Transverse colon (tissue), 4 donors: Measurements from ENCODE around the gene GLIS1. TPM values are rescaled to one million over a fixed set of nuclear protein-coding genes. Genes with fewer than 3 reads are reported as not detected.

Experiments used
- DNase-seq: peaks from one replicate; pipeline ENCODE4 v3.0.0-alpha.2; 2019
- H3K27ac ChIP-seq, 4 donors: fragments of 200-600 bp; sonication (generic); 2 replicates each; pipeline ENCODE4 v1.5.1; 2016 to 2018; ENCODE audit warnings: inconsistent platforms in 4 of 4
- H3K27me3 ChIP-seq: fragments of 200-600 bp; sonication (generic); 2 replicates; pipeline ENCODE4 v1.5.1; 2017; ENCODE audit warnings: inconsistent platforms
- H3K36me3 ChIP-seq, 4 donors: fragments of 200-600 bp; sonication (generic); 2 replicates each; pipeline ENCODE4 v1.5.1; 2017 to 2019; ENCODE audit warnings: inconsistent platforms in 4 of 4
- H3K4me1 ChIP-seq, 4 donors: fragments of 200-600 bp; sonication (generic); 2 replicates each; pipeline ENCODE4 v1.5.1; 2017 to 2020; ENCODE audit warnings: inconsistent platforms in 4 of 4
- H3K4me3 ChIP-seq, 4 donors: fragments of 200-600 bp; sonication (generic); 1 replicate in 1 of 4; 2 replicates in 3 of 4; pipeline versions ENCODE4 v1.5.1 to v1.6.1; 2017 to 2019; ENCODE audit warnings: inconsistent platforms in 4 of 4
- H3K9me3 ChIP-seq, 2 donors: fragments of 200-600 bp; sonication (generic); 2 replicates each; pipeline ENCODE4 v1.5.1; 2017 to 2019; ENCODE audit warnings: inconsistent platforms in 2 of 2
- EP300 ChIP-seq: sonication (generic); formaldehyde crosslinking; IDR thresholded peaks from one replicate; pipeline ENCODE4 v1.6.1; 2017; ENCODE audit warnings: antibody characterized with exemption, low read depth
- POLR2A ChIP-seq: fragments of 450-650 bp; IDR thresholded peaks from one replicate; pipeline ENCODE4 v1.6.1; 2016; ENCODE audit warnings: antibody characterized with exemption, mild to moderate bottlenecking, moderate library complexity
- POLR2AphosphoS5 ChIP-seq, 3 donors: sonication (generic); formaldehyde crosslinking; IDR thresholded peaks; one replicate each; pipeline ENCODE4 v1.6.1; 2016; ENCODE audit warnings: antibody characterized with exemption in 3 of 3
- WGBS, 2 donors: methylation state at CpG; one replicate each; pipeline ENCODE4 v1.1.5; 2018; ENCODE audit warnings: low coverage in 1 of 2; 5-methylcytosine and 5-hydroxymethylcytosine counted together
- in situ Hi-C, 4 donors: fragments of 200-750 bp; cut with MboI; loops; one replicate each; pipeline versions ENCODE4 v1.15.0 to v1.15.1; 2017; ENCODE audit warnings: low sequenced_read_pairs in 3 of 4, low pct_ligation_motif_present in 1 of 4, low pct_unique_long_range_greater_than_20kb in 1 of 4
- intact Hi-C: fragments of 100-400 bp; cut with DNase I; formaldehyde crosslinking; loops from one replicate; pipeline ENCODE4 v1.15.1; 2023; ENCODE audit warnings: low total_unique reads
- total RNA-seq, 4 donors: library from RNA; depleted of rRNA; stranded (reverse); fragments of >200 nt; gene quantifications; one replicate each; pipeline ENCODE4 v1.1.0, GENCODE V29; 2016
- TF ChIP-seq, protein P1 (sequence below), 5 experiments: fragments of 200-600 bp in 3 of 5; fragments of 450-650 bp in 2 of 5; sonication (generic) in 3 of 5; IDR thresholded peaks; 1 replicate in 2 of 5; 2 replicates in 3 of 5; pipeline ENCODE4 v1.5.1; 2016 to 2017; ENCODE audit warnings: antibody characterized with exemption in 5 of 5, inconsistent platforms in 3 of 5, mild to moderate bottlenecking in 2 of 5, moderate library complexity in 1 of 5

GLIS1 gene
- total RNA-seq, 4 donors from 2014 or later, result 0.16 to 0.75 (median 0.27) TPM; not detected in 1

DNA sequence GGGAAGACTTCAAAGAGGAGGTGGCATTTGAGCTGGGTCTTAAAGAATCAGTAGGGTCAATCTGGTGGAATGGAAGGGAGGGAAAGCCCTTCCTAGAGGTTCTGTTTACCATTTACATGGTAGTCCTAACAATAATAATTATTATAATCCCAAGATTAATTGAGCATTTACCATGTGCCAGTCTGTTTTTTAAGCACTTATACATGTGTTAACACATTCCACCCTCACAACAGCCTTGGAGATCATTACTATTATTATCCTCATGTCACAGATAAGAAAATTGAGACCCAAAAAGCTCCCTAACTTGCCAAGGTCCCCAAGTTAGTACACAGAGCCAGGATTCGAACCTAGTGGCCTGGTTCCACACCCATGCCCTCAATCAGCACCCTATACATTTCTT lies 10.8 kb downstream of the GLIS1 start:
- intact Hi-C loops (no loop called here), in situ Hi-C loops (no loop called here)
- Histone ChIP-seq H3K9me3 (no peaks in the 10 kb centered on the region), H3K27me3 (peaks cover 19% of the 10 kb centered on the region), H3K4me1 (no peaks in the 10 kb centered on the region), H3K27ac (no peak overlapping the region), H3K4me3 (no peak overlapping the region), H3K36me3 (no peaks in the 10 kb centered on the region)
- 67 to 71% methylated on average over 1 of the region's 1 CpG for WGBS, 2 donors
- TF ChIP-seq POLR2A (no peak), POLR2AphosphoS5 (IDR thresholded peaks at IDR 0.05) (no peak), EP300 (no peak)
- TF ChIP-seq, protein P1, sequence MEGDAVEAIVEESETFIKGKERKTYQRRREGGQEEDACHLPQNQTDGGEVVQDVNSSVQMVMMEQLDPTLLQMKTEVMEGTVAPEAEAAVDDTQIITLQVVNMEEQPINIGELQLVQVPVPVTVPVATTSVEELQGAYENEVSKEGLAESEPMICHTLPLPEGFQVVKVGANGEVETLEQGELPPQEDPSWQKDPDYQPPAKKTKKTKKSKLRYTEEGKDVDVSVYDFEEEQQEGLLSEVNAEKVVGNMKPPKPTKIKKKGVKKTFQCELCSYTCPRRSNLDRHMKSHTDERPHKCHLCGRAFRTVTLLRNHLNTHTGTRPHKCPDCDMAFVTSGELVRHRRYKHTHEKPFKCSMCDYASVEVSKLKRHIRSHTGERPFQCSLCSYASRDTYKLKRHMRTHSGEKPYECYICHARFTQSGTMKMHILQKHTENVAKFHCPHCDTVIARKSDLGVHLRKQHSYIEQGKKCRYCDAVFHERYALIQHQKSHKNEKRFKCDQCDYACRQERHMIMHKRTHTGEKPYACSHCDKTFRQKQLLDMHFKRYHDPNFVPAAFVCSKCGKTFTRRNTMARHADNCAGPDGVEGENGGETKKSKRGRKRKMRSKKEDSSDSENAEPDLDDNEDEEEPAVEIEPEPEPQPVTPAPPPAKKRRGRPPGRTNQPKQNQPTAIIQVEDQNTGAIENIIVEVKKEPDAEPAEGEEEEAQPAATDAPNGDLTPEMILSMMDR (IDR thresholded peaks at IDR 0.05), result no peak
- no peak for DNase-seq

DNA sequence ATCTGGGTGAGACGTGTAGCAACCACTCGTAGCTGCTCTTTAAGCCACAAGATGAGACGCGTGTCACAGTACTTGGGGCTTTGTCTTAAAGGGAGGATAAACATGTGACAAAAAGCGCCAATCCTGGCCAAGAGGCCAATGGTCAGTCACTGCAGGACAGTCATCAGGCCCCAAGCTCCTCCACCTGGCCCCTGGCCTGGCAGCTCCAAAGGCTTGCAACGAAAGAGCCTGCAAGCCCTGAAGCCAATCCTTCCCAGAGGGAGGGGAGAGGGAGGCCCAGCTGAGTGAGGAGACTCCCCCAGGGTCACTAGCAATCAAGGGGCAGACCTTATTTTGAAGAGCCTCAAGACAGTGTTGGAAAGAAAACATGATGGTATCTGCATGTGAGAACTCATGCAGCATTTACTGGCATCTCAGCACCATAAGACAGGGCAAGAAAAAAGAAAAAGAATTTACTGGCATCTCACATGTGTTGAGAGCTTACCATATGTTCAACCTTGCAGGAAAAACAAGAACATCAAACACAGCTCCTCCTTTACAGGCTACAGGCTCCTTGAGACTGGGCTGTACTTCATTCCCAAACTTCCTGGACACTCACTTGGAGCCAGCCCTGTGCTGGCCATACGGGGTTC lies 11.4 kb downstream of the GLIS1 start:
- H3K4me3 ChIP-seq, result no peak overlapping the region

DNA sequence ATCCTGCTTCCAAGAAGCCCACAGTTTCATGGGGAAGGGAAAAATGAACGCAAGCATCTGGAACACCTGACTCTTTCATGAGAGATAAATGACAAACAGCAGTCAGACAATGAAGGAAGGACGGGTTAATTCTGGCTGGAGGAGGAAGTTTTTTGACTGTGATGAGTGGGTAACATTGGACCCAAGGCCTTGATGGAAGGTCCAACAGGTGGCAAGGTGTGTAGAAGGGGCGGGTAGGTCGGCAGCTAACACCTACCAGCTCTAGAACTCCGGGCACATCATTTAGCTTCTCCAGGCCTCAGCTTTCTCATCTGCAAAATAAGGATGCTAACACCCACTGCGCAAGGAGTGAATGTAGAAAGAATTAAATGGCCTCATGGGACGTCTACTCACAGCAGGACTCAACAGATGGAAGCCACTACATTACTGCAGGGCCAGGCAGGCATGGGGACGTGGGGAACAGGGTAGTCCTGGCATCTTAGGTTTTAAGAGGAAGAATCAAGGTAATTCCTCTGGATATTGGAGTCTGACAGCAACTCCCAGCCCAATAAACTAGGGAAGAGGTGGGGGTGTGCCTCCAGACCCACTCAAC lies 12.9 kb downstream of the GLIS1 start:
- WGBS, 2 donors, result 88 to 100% methylated on average over 2 to 8 of the region's 8 CpGs
- in situ Hi-C loops (no loop called here), intact Hi-C loops (no loop called here)
- no peak for TF ChIP-seq POLR2A
- TF ChIP-seq EP300, result no peak
- TF ChIP-seq POLR2AphosphoS5 (IDR thresholded peaks at IDR 0.05), result no peak
- TF ChIP-seq, protein P1 (IDR thresholded peaks at IDR 0.05), result no peak
- H3K4me3 ChIP-seq, result no peak overlapping the region
- H3K9me3 ChIP-seq, result no peaks in the 10 kb centered on the region
- H3K4me1 ChIP-seq, result no peaks in the 10 kb centered on the region
- H3K27ac ChIP-seq, result no peak overlapping the region
- H3K36me3 ChIP-seq, result no peaks in the 10 kb centered on the region
- peaks cover under 1% of the 10 kb centered on the region for H3K27me3 ChIP-seq
- DNase-seq, result no peak

More for the DNA sequence above, 11.4 kb downstream of the GLIS1 start:
- no peaks in the 10 kb centered on the region for H3K9me3 ChIP-seq
- WGBS, 2 donors, result 85% methylated on average over 7 of the region's 7 CpGs; no CpG with 5 or more reads in 1 of the 2 donors
- intact Hi-C loops, result no loop called here
- in situ Hi-C loops, result no loop called here
- no peak for DNase-seq
- no peaks in the 10 kb centered on the region for H3K36me3 ChIP-seq
- no peaks in the 10 kb centered on the region for H3K4me1 ChIP-seq
- TF ChIP-seq, protein P1 (IDR thresholded peaks at IDR 0.05), result no peak
- no peak for TF ChIP-seq POLR2A
- TF ChIP-seq POLR2AphosphoS5 (IDR thresholded peaks at IDR 0.05), result no peak
- no peak for TF ChIP-seq EP300
- H3K27me3 ChIP-seq, result peaks cover 13% of the 10 kb centered on the region
- no peak overlapping the region for H3K27ac ChIP-seq

DNA sequence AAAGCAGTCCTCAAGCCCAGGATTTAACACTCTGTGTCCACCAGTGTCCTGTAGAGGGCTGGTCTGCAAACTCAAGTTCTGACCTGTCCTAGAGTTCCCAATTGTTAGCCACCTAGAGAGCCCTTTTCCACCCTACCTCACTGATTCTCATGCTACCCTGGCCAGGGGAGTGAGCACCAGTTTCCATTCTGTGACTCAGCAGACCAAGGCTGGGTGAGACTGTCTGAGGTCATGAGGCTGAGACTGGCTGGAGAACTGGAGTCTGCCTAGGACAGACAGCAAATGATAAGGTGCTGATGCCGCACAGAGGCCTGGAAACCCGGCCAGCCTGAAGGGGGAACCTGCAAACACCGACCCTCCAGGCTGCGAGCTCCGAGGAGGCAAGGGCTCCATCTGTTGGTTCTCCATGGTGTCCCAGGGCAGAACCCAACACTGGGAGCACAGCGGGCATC lies 13.7 kb downstream of the GLIS1 start:
- in situ Hi-C loops (no loop called here), intact Hi-C loops (no loop called here)
- Histone ChIP-seq H3K27ac (no peak overlapping the region), H3K27me3 (no peaks in the 10 kb centered on the region), H3K36me3 (no peaks in the 10 kb centered on the region), H3K4me3 (no peak overlapping the region), H3K9me3 (no peaks in the 10 kb centered on the region), H3K4me1 (no peaks in the 10 kb centered on the region)
- TF ChIP-seq EP300 (no peak), POLR2A (no peak), POLR2AphosphoS5 (IDR thresholded peaks at IDR 0.05) (no peak)
- TF ChIP-seq, protein P1 (IDR thresholded peaks at IDR 0.05), result no peak
- DNase-seq, result no peak
- 67 to 80% methylated on average over 1 to 5 of the region's 6 CpGs for WGBS, 2 donors
